ENCODE measurements around the gene SH3GLB2. TPM values are rescaled to one million over a fixed set of nuclear protein-coding genes. Genes with fewer than 3 reads are reported as not detected.

The SH3GLB2 gene
- total and polyA plus RNA-seq, 2 of the 8 experiments (the other 6 are each of a cell fraction or from before 2014, with no cell fraction given): 52.7 to 79.9 TPM

GRCh38 chr9:129002992-129003391, 25.1 kb downstream of the SH3GLB2 start:
- H3K4me3 ChIP-seq (ENCODE audit: extremely low read depth in 1 of 4, insufficient read depth in 2 of 4, low read depth in 3 of 4, low read length in 4 of 4): no peak overlapping the region
- TF ChIP-seq EP300 (IDR thresholded peaks at IDR 0.05; ENCODE audit: borderline replicate concordance in 1 of 2, low read depth in 2 of 2, low read length in 2 of 2): no peak
- H4K5ac ChIP-seq (ENCODE audit: insufficient read length, low read depth, low read length): no peak overlapping the region
- H3K4me2 ChIP-seq (ENCODE audit: insufficient read depth in 1 of 2, low read depth in 2 of 2, low read length in 2 of 2): no peak overlapping the region
- H2BK5ac ChIP-seq (ENCODE audit: low read depth, low read length): no peak overlapping the region
- no peak overlapping the region for H3K14ac ChIP-seq (ENCODE audit: insufficient read length)
- no peak overlapping the region for H3K27ac ChIP-seq (ENCODE audit: low read depth, low read length)
- H4K8ac ChIP-seq (ENCODE audit: extremely low read depth, insufficient read depth, low read length): no peak overlapping the region
- H3K27me3 ChIP-seq (replicated peaks in 1 of 4; ENCODE audit: control insufficient read depth in 3 of 4, extremely low read depth in 1 of 4, insufficient read depth in 3 of 4, low read length in 3 of 4): no peaks in the 10 kb centered on the region
- H2BK12ac ChIP-seq (ENCODE audit: low read depth, low read length): no peak overlapping the region
- H3K36me3 ChIP-seq (ENCODE audit: control insufficient read depth in 2 of 4, insufficient read depth in 4 of 4, low read length in 3 of 4): peaks cover 39 to 75% (median 65%) of the 10 kb centered on the region in 4 experiments
- H3K79me1 ChIP-seq (ENCODE audit: low read depth, low read length): no peaks in the 10 kb centered on the region
- no peak overlapping the region for H3K23ac ChIP-seq (ENCODE audit: insufficient read length)
- H2AFZ ChIP-seq (ENCODE audit: low read length): no peak overlapping the region
- H3K9ac ChIP-seq (replicated peaks in 1 of 4; ENCODE audit: extremely low read depth in 1 of 4, low read depth in 3 of 4, low read length in 3 of 4): no peak overlapping the region
- no peaks in the 10 kb centered on the region for H3K79me2 ChIP-seq (ENCODE audit: control insufficient read depth in 1 of 2, insufficient read depth in 2 of 2, low read length in 2 of 2)
- H2BK20ac ChIP-seq (ENCODE audit: low read length): no peak overlapping the region
- FAIRE-seq: no peak
- H3K4ac ChIP-seq (replicated peaks; ENCODE audit: insufficient read length, low read depth, low read length): no peak overlapping the region
- ChIA-PET CTCF (ENCODE audit: partially characterized antibody) (interaction anchor here (0.6 to 2.1 kb wide), 5 partner anchors 10 to 623 kb away, joined by 3 to 7 read pairs (median 4); no protein-coding TSS in a partner anchor), POLR2A (ENCODE audit: partially characterized antibody) (interaction anchor here (1.0 to 6.2 kb wide), 6 partner anchors 11 to 183 kb away, joined by 3 to 41 read pairs (median 4); no protein-coding TSS in a partner anchor)
- no peak for DNase-seq (ENCODE audit: low read depth in 1 of 2, low spot score in 2 of 2)
- 0 out of 2 replicates have a peak, but pooled peaks cover 1% of the 10 kb centered on the region for H3K23me2 ChIP-seq (ENCODE audit: low read depth, low read length)
- 96% methylated on average over 9 of the region's 9 CpGs; no CpG with 5 or more reads in 1 of the 2 experiments for WGBS, 2 experiments (ENCODE audit: extremely low coverage in 1 of 2, insufficient coverage in 1 of 2, insufficient read length in 1 of 2, insufficient replicate concordance in 2 of 2, low coverage in 1 of 2, low lambda C conversion rate in 2 of 2, missing lambda C conversion rate in 1 of 2)
- no peak overlapping the region for H2BK15ac ChIP-seq (ENCODE audit: low read length)
- H3K9me3 ChIP-seq (ENCODE audit: insufficient read depth in 2 of 2, low read depth in 1 of 2, low read length in 1 of 2): no peaks in the 10 kb centered on the region
- H2BK120ac ChIP-seq (replicated peaks; ENCODE audit: low read depth, low read length): no peak overlapping the region
- H3K4me1 ChIP-seq (replicated peaks in 1 of 4; ENCODE audit: control insufficient read depth in 3 of 4, insufficient read depth in 4 of 4, low read length in 3 of 4): no peaks in the 10 kb centered on the region
- H3K56ac ChIP-seq (replicated peaks; ENCODE audit: insufficient read length, low read depth, low read length): no peak overlapping the region
- no peak overlapping the region for H2AK5ac ChIP-seq (ENCODE audit: low read depth, low read length)
- H4K20me1 ChIP-seq (replicated peaks in 1 of 2; ENCODE audit: control insufficient read depth in 1 of 2, insufficient read depth in 2 of 2, low read length in 2 of 2): peaks cover 14 to 22% of the 10 kb centered on the region in 2 experiments
- no peak overlapping the region for H4K91ac ChIP-seq (replicated peaks; ENCODE audit: insufficient read length, low read length)
- H3K18ac ChIP-seq (ENCODE audit: extremely low read depth, low read length): no peak overlapping the region
